GM19463 (cell line): Measurements from ENCODE around the gene PDZD2.

Experiments
- ATAC-seq: cut with Tn5 transposase; IDR thresholded peaks from one replicate; pipeline ENCODE4 v1.9.1; 2021; ENCODE audit warnings: mild to moderate bottlenecking, moderate library complexity; ENCODE audit not compliant: unreplicated experiment

Gene PDZD2

DNA sequence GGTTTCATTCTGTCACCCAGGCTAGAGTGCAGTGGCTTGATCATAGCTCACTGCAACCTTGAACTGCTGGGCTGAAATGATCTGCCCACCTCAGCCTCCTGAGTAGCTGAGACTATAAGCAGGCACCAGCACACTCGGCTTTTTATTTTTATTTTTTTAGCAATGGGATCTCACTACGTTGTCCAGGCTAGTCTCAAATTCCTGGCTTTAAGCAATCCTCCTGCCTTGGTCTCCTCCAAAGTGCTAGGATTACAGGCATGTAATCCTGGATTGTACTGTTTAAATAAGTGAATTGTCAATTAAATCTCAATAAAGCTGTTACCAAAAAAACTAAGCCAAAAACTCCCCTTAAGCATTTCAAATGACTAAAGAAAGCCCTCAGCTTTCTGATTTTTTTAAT lies 516.3 kb downstream of the PDZD2 start:
- no peak for ATAC-seq

DNA sequence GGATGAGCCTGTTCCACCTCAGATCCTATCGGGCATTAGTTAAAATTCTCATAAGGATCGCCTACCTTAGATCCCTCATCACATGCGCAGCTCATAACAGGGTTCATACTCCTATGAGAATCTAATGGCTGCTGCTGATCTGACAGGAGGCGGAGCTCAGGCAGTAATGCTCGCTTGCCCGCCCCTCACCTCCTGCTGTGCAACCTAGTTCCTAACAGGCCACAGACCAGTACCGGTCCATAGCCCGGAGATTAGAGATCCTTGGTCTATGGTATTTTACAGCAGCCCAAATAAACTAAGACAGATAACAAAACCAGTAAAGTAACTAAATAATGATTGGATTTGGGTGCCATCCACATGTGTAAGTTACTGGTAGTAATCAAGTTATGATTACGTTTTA lies 517.7 kb downstream of the PDZD2 start:
- no peak for ATAC-seq

DNA sequence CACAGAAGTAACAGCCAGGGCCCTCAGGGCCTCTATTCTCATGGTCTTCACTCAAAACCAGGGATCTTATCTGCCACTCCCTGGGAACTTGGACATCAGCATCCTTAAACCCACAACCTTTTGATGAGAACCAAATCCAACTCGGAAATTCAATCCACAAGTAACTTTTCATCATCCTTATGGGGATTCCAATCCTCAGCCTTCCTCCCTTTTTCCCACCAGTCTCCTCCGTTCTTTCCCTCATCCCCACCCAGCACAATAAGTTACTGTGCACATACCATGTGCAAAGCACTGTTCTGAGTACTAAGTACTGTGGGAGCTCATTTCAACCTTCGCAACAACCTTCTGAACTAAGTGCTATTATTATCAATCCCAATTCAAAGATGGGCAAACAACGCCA lies 518.1 kb downstream of the PDZD2 start:
- no peak for ATAC-seq

DNA sequence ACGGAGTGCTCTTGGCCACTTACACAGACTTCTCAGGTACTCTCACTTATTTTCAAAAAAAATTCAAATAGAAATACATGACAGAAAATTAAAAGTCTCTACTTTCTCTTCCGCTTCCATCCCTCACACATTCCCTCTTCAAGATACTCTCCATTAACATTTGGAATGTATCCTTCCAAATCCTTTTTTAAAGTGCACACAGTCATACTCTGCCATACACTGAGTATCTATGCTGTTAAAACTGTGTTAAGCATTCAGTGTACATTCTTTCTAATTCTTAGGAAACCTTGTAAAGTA lies 519.7 kb downstream of the PDZD2 start:
- ATAC-seq = no peak

DNA sequence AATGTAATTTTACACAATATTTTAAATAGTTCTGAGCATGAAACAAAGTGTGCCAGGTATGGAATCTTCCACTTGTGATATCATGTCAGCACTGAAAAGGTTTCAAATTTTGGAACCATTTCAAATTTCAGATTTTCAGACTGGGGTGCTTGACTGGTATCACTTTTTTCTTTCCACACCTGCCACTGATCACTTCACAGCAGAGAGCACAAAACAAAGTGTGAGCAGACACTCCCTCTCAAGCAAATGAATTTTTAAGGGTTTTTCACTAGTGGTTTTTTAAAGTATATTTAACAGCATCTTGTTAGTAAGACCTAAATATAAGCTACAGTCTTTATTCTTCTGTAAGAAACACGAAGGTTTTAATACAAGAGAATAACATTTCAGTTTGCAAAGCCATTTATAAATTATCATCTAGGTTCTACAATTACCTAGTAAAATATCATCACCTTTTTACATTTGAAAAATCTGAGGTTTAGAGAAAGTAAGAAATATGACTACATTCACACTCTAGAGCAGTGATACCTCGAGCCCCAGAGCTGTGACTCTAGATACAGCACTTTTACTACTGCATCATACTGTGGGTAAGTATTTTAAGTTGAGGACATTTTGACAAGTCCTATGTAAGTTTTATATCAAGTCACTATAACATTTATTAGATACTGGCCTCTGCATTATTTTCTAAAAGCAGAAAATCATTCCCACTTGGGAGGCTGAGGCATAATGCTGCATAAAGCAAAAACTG lies 520.6 kb downstream of the PDZD2 start:
- no peak for ATAC-seq

DNA sequence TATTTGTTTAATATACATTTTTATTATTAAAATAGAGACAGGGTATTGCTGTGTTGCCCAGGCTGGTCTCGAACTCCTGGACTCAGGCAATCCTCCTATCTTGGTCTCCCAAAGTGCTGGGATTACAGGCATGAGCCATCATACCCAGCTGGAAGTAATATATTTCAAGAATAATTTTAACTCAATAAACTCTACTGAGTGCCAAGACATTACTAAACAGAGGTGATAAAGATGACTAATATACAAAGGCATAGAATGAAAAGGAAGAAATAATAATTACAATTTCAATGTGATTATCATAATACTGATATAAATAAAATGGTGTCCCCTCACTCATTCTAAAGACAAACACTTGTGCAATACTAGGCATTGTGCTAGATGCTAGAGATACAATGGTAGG lies 521.3 kb downstream of the PDZD2 start:
- no peak for ATAC-seq
